PC-3 (cell line): ENCODE data around the gene ASTN2. TPM values are rescaled to one million over a fixed set of nuclear protein-coding genes. Genes with fewer than 3 reads are reported as not detected.

Experiments
- ATAC-seq: fragments of 200-7000 bp; cut with Tn5 transposase; 2 replicates; pipeline ENCODE4 v1.9.1; 2020; ENCODE audit warnings: mild to moderate bottlenecking, moderate library complexity
- BruUV-seq: library from RNA; stranded (reverse); fragments of 400-500 nt; replicated peaks from 2 replicates; lab custom pipeline; 2021; lab: Mats Ljungman, UMichigan
- CTCF ChIA-PET: fragments of 300-600 bp; sonication (Branson Sonifier 250); formaldehyde crosslinking; loops from one replicate; lab custom pipeline; 2022; ENCODE audit warnings: antibody characterized with exemption; lab: Charles Lee
- POLR2A ChIA-PET: fragments of 300-600 bp; sonication (Branson Sonifier 250); formaldehyde crosslinking; loops from one replicate; lab custom pipeline; 2022; ENCODE audit warnings: antibody characterized with exemption; ENCODE audit not compliant: unreplicated experiment; lab: Charles Lee
- DNase-seq: peaks from one replicate; pipeline ENCODE4 v3.0.0-alpha.2; 2015
- H2AFZ ChIP-seq: fragments of 300-600 bp; sonication (generic); 2 replicates; pipeline ENCODE4 v1.6.0; 2016; ENCODE audit warnings: antibody characterized with exemption, low read length
- H3F3A ChIP-seq: fragments of 300-600 bp; sonication (generic); one replicate; pipeline ENCODE4 v1.6.0; 2017; ENCODE audit warnings: antibody characterized with exemption, low read length, control low read depth, mild to moderate bottlenecking; ENCODE audit not compliant: unreplicated experiment
- H3K27ac ChIP-seq: fragments of 300-600 bp; sonication (generic); 2 replicates; pipeline ENCODE4 v1.5.1; 2016; ENCODE audit warnings: mild to moderate bottlenecking, low read length
- H3K27me3 ChIP-seq: fragments of 300-600 bp; sonication (generic); 2 replicates; pipeline ENCODE4 v1.6.1; 2016; ENCODE audit warnings: low read length, mixed read lengths
- H3K36me3 ChIP-seq: fragments of 300-600 bp; sonication (generic); 2 replicates; pipeline ENCODE4 v1.6.1; 2016; ENCODE audit warnings: low read depth, mixed run types, low read length, mixed read lengths
- H3K4me1 ChIP-seq: fragments of 300-600 bp; sonication (generic); 2 replicates; pipeline ENCODE4 v1.5.1; 2016; ENCODE audit warnings: low read length; ENCODE audit not compliant: insufficient read depth
- H3K4me2 ChIP-seq: fragments of 300-600 bp; sonication (generic); 2 replicates; pipeline ENCODE4 v1.6.0; 2016; ENCODE audit warnings: low read length
- H3K4me3 ChIP-seq: fragments of 300-600 bp; sonication (generic); 2 replicates; pipeline ENCODE4 v1.5.1; 2016; ENCODE audit warnings: mild to moderate bottlenecking, low read length, mixed read lengths
- H3K79me2 ChIP-seq: fragments of 300-600 bp; sonication (generic); 2 replicates; pipeline ENCODE4 v1.6.1; 2017; ENCODE audit warnings: low read length, mixed read lengths
- H3K9ac ChIP-seq: fragments of 300-600 bp; sonication (generic); 2 replicates; pipeline ENCODE4 v1.6.0; 2016; ENCODE audit warnings: mild to moderate bottlenecking, low read length
- H3K9me2 ChIP-seq: fragments of 300-600 bp; sonication (generic); replicated peaks from 2 replicates; pipeline ENCODE4 v1.6.1; 2016; ENCODE audit warnings: mixed run types, low read length, mixed read lengths
- H3K9me3 ChIP-seq: fragments of 300-600 bp; sonication (generic); 2 replicates; pipeline ENCODE4 v1.6.1; 2016; ENCODE audit warnings: low read length, mixed read lengths
- H4K20me1 ChIP-seq: fragments of 300-600 bp; sonication (generic); 2 replicates; pipeline ENCODE4 v1.6.1; 2016; ENCODE audit warnings: low read length, mixed read lengths
- EZH2 ChIP-seq: fragments of 300-600 bp; sonication (generic); IDR thresholded peaks from one replicate; pipeline ENCODE4 v1.6.1; 2017; ENCODE audit warnings: antibody characterized with exemption, mild to moderate bottlenecking, low read length; ENCODE audit not compliant: unreplicated experiment
- EZH2phosphoT487 ChIP-seq: fragments of 300-600 bp; sonication (generic); IDR thresholded peaks from 2 replicates; pipeline ENCODE4 v1.6.1; 2018; ENCODE audit warnings: mild to moderate bottlenecking, antibody characterized with exemption, low read length, borderline replicate concordance
- intact Hi-C: fragments of 100-400 bp; cut with micrococcal nuclease; formaldehyde crosslinking; loops from 2 replicates; pipeline ENCODE4 v1.9.0; 2023
- total RNA-seq: library from RNA; depleted of rRNA; stranded (reverse); fragments of >200 nt; gene quantifications from 2 replicates; pipeline ENCODE4 v1.2.3, GENCODE V29; 2014
- TF ChIP-seq, protein P1 (sequence below): fragments of 300-600 bp; sonication (generic); conservative IDR thresholded peaks from 2 replicates; pipeline ENCODE4 v1.5.1; 2017; ENCODE audit warnings: antibody characterized with exemption, low read depth, mild to moderate bottlenecking, low read length

ASTN2 gene
- total RNA-seq, 1 experiment from 2014 or later, result 3.5 TPM

DNA sequence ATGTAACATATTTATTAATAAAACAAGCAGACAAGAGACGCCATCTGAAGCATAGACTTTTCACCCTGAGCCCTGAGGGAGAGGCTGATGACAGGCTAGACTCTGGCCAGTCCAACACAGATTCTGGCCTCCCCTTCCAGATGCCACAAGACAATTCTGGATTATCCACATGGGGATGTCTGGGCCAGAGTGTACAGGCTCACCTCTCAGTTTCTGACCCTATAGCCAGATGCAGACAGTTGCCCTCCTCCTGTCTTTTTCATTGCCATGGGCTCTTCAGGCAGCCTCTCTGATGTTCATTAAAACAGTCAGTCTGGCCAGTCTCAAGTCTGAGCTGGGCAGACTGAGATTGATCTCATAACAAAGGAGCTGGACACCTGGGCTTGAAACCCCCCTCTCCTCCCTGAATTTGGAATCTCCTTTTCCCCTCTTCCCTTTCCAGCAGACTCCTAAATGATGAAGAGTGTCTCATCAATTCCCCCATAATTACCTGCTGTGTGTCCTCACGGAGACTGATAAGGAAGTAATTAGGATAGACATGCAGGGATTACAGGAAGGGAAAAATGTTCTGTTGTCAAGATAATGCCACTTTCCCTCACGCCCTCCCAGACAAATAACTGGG is 89.6 kb downstream of the ASTN2 start:
- H3K4me3 ChIP-seq, result no peak overlapping the region
- H3K4me1 ChIP-seq, result no peaks in the 10 kb centered on the region
- no peaks in the 10 kb centered on the region for H3K9me2 ChIP-seq
- no peaks in the 10 kb centered on the region for H3F3A ChIP-seq
- no peaks in the 10 kb centered on the region for H3K9me3 ChIP-seq
- intact Hi-C loops, result no loop called here
- ATAC-seq, result no peak
- H3K79me2 ChIP-seq, result no peaks in the 10 kb centered on the region
- H3K4me2 ChIP-seq, result no peak overlapping the region
- H3K9ac ChIP-seq, result no peak overlapping the region
- no TSS peak for BruUV-seq
- H2AFZ ChIP-seq, result no peak overlapping the region
- no peak for DNase-seq
- CTCF ChIA-PET, result no interaction called here
- no peak for TF ChIP-seq EZH2phosphoT487
- no peak for TF ChIP-seq EZH2
- TF ChIP-seq, protein P1, sequence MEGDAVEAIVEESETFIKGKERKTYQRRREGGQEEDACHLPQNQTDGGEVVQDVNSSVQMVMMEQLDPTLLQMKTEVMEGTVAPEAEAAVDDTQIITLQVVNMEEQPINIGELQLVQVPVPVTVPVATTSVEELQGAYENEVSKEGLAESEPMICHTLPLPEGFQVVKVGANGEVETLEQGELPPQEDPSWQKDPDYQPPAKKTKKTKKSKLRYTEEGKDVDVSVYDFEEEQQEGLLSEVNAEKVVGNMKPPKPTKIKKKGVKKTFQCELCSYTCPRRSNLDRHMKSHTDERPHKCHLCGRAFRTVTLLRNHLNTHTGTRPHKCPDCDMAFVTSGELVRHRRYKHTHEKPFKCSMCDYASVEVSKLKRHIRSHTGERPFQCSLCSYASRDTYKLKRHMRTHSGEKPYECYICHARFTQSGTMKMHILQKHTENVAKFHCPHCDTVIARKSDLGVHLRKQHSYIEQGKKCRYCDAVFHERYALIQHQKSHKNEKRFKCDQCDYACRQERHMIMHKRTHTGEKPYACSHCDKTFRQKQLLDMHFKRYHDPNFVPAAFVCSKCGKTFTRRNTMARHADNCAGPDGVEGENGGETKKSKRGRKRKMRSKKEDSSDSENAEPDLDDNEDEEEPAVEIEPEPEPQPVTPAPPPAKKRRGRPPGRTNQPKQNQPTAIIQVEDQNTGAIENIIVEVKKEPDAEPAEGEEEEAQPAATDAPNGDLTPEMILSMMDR, result no peak
- no peak overlapping the region for H3K27ac ChIP-seq
- H3K36me3 ChIP-seq, result no peaks in the 10 kb centered on the region
- H3K27me3 ChIP-seq, result no peaks in the 10 kb centered on the region
- POLR2A ChIA-PET, result no interaction called here
- no peaks in the 10 kb centered on the region for H4K20me1 ChIP-seq

DNA sequence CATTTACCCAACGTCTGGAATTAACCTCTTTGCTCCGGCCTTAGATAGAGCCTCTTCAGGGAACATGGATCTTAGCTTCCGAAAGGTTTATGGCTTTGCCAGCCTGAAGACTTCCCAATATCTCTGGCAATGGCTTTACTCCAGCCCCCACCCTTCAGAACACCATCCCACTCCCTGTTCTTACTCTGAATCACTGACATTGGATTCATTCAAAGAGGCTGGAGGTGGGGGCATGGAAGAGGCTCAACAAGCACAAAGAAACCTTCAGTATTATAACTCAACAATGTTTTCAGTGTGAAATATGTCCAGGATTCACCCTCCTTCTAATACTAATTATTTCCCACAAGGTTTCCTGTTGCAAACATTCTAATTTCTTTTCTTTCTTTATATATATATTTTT is 91.5 kb downstream of the ASTN2 start:
- no peak overlapping the region for H3K4me3 ChIP-seq
- intact Hi-C loops, result no loop called here
- POLR2A ChIA-PET, result no interaction called here
- DNase-seq (no peak), ATAC-seq (no peak)
- H3K4me1 ChIP-seq, result no peaks in the 10 kb centered on the region
- CTCF ChIA-PET, result no interaction called here
- no peaks in the 10 kb centered on the region for H3K79me2 ChIP-seq
- H3K36me3 ChIP-seq, result no peaks in the 10 kb centered on the region
- no peak overlapping the region for H3K27ac ChIP-seq
- no peaks in the 10 kb centered on the region for H4K20me1 ChIP-seq
- no peaks in the 10 kb centered on the region for H3K27me3 ChIP-seq
- no peak overlapping the region for H2AFZ ChIP-seq
- H3K4me2 ChIP-seq, result no peak overlapping the region
- H3K9me3 ChIP-seq, result no peaks in the 10 kb centered on the region
- no peaks in the 10 kb centered on the region for H3K9me2 ChIP-seq
- no peaks in the 10 kb centered on the region for H3F3A ChIP-seq
- no peak for TF ChIP-seq EZH2phosphoT487
- no peak for TF ChIP-seq EZH2
- TF ChIP-seq, protein P1, result no peak
- no peak overlapping the region for H3K9ac ChIP-seq
- no TSS peak for BruUV-seq

DNA sequence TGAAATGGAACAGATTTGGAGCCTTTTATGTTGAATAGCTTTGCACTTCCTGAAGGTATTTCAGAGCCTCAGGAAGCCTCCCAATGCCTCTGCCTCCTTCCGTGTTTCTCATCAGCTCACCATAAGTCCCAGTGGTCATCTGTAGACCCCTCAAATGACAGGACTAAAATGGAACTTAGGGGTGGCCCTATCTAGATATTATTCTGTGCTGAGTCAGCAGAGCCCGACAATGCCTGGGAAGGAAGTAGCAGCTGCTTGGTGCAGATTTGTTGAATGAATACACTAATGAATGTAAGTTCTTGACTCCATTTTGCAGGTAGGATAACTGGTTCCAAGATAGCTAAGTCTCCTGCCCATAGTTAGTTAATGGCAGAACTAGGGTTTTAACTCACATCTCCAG is 97.7 kb downstream of the ASTN2 start:
- H3K4me2 ChIP-seq, result no peak overlapping the region

More for the DNA sequence above, 97.7 kb downstream of the ASTN2 start:
- CTCF ChIA-PET, result no interaction called here
- no peaks in the 10 kb centered on the region for H3K9me2 ChIP-seq
- intact Hi-C loops, result no loop called here
- no peak overlapping the region for H3K27ac ChIP-seq
- no peak for TF ChIP-seq EZH2phosphoT487
- no peak for TF ChIP-seq EZH2
- TF ChIP-seq, protein P1, result no peak
- ATAC-seq (no peak), DNase-seq (no peak)
- H3K79me2 ChIP-seq, result no peaks in the 10 kb centered on the region
- H4K20me1 ChIP-seq, result no peaks in the 10 kb centered on the region
- no peaks in the 10 kb centered on the region for H3F3A ChIP-seq
- POLR2A ChIA-PET, result no interaction called here
- H3K27me3 ChIP-seq, result no peaks in the 10 kb centered on the region
- H3K4me1 ChIP-seq, result no peaks in the 10 kb centered on the region
- H2AFZ ChIP-seq, result no peak overlapping the region
- H3K9me3 ChIP-seq, result no peaks in the 10 kb centered on the region
- BruUV-seq, result no TSS peak
- H3K9ac ChIP-seq, result no peak overlapping the region
- no peaks in the 10 kb centered on the region for H3K36me3 ChIP-seq
- H3K4me3 ChIP-seq, result no peak overlapping the region
